HepG2 (cell line): ENCODE results near the gene ROM1. TPM values are rescaled to one million over a fixed set of nuclear protein-coding genes. Genes with fewer than 3 reads are reported as not detected.

ENCODE experiments used
- FOXC1 ChIP-seq: sonication (generic); formaldehyde crosslinking; IDR thresholded peaks from 2 replicates; pipeline ENCODE4 v1.8.0; 2022; ENCODE audit warnings: mild to moderate bottlenecking, missing genetic modification reagents, borderline replicate concordance
- NR1H2 ChIP-seq: sonication (generic); formaldehyde crosslinking; IDR thresholded peaks from 2 replicates; pipeline ENCODE4 v1.8.1; 2022; ENCODE audit warnings: low read depth, missing genetic modification reagents, borderline replicate concordance
- SOX6 ChIP-seq, 2 experiments: fragments of 450-650 bp in 1 of 2; sonication (generic) in 1 of 2; formaldehyde crosslinking in 1 of 2; IDR thresholded peaks; 2 replicates each; pipeline versions ENCODE4 v1.4.0 to v1.6.1; 2017 to 2020; ENCODE audit warnings: antibody characterized with exemption in 1 of 2, mild to moderate bottlenecking in 1 of 2, missing genetic modification reagents in 1 of 2
- SP1 ChIP-seq, 2 experiments: fragments of 450-650 bp in 1 of 2; sonication (generic) in 1 of 2; formaldehyde crosslinking in 1 of 2; IDR thresholded peaks; 2 replicates each; pipeline versions ENCODE4 v1.4.0 to v1.6.1; 2016 to 2020; ENCODE audit warnings: missing genetic modification reagents in 1 of 2
- polyA plus RNA-seq, 8 experiments: library from polyadenylated mRNA; depleted of rRNA in 3 of 8; stranded (reverse) in 7 of 8; unstranded in 1 of 8; fragments of >200 nt; fragmentation: Illumina TruSeq in 4 of 8; extraction: Trizol in 4 of 8; gene quantifications; 2 replicates each; pipeline versions ENCODE4 v1.2.1 to v1.2.3, GENCODE V29; 2011 to 2016; ENCODE audit warnings: low read depth in 4 of 8, missing spikeins in 1 of 8, mixed read lengths in 1 of 8; ENCODE audit not compliant: insufficient read depth in 1 of 8
- total RNA-seq, 5 experiments: library from RNA; depleted of rRNA; stranded (reverse); fragments of >200 nt; fragmentation: Illumina TruSeq; extraction: Trizol; gene quantifications; 2 replicates each; pipeline ENCODE4 v1.2.3, GENCODE V29; 2016; ENCODE audit warnings: low read depth in 1 of 5
- TF ChIP-seq, protein P1 (sequence below): sonication (generic); formaldehyde crosslinking; IDR thresholded peaks from 2 replicates; pipeline ENCODE4; 2020; ENCODE audit warnings: missing genetic modification reagents, mild to moderate bottlenecking, borderline replicate concordance
- TF ChIP-seq, protein P2 (sequence below): IDR thresholded peaks from 2 replicates; pipeline ENCODE4 v1.4.0; 2020; ENCODE audit warnings: mild to moderate bottlenecking, missing genetic modification reagents
- TF ChIP-seq, protein P3 (sequence below): sonication (generic); IDR thresholded peaks from 2 replicates; pipeline ENCODE4 v1.6.1; 2016; ENCODE audit warnings: low read depth, borderline replicate concordance
- TF ChIP-seq, protein P4 (sequence below): IDR thresholded peaks from 2 replicates; pipeline ENCODE4 v1.6.1; 2016; ENCODE audit warnings: missing compliant biosample characterization, missing genetic modification reagents, borderline replicate concordance
- TF ChIP-seq, protein P5 (sequence below): sonication (generic); formaldehyde crosslinking; IDR thresholded peaks from 2 replicates; pipeline ENCODE4 v1.4.0; 2020; ENCODE audit warnings: missing genetic modification reagents

Gene ROM1
- total and polyA plus RNA-seq, 2 of the 13 experiments (the other 11 are each of a cell fraction or from before 2014, with no cell fraction given): 1.2 to 2.4 TPM

DNA sequence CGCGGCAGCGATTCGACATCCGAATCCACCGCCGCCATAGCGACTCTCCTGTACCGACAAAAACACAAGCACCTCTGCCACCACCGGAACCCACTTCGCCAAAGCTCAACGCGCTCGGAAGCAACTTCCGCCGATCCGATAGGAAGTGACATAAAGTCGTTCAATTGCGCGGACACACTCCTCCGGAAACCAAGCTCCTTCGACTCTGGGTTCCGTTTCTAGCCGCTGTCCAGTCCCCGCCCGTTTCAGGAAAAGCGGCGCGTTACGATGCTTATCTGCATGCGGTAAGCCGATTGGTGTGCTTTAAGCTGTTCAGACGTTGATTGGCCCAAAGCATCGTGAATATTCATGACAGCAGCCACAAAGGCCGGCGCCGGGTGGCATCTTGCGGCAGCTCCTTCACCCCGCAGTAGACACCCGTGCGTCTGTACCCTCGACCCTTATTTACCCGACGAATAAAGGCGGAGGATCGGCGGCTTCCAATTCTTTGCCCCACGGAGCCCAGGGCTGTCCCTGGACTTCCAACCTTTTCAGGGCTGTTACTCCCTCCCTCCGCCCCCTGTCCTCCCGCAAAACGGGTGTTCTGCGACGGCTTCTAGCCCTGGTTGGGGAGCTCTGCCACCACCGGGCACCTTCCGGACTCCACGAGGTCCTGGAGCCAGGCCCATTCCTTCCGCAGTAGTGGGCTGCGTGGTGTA, 21.5 kb upstream of the ROM1 start, which contains the start of gene TUT1 (continued):
- TF ChIP-seq, protein P1, sequence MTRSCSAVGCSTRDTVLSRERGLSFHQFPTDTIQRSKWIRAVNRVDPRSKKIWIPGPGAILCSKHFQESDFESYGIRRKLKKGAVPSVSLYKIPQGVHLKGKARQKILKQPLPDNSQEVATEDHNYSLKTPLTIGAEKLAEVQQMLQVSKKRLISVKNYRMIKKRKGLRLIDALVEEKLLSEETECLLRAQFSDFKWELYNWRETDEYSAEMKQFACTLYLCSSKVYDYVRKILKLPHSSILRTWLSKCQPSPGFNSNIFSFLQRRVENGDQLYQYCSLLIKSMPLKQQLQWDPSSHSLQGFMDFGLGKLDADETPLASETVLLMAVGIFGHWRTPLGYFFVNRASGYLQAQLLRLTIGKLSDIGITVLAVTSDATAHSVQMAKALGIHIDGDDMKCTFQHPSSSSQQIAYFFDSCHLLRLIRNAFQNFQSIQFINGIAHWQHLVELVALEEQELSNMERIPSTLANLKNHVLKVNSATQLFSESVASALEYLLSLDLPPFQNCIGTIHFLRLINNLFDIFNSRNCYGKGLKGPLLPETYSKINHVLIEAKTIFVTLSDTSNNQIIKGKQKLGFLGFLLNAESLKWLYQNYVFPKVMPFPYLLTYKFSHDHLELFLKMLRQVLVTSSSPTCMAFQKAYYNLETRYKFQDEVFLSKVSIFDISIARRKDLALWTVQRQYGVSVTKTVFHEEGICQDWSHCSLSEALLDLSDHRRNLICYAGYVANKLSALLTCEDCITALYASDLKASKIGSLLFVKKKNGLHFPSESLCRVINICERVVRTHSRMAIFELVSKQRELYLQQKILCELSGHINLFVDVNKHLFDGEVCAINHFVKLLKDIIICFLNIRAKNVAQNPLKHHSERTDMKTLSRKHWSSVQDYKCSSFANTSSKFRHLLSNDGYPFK (CRISPR knock-in tag): peak; percentile 87
- TF ChIP-seq, protein P2, sequence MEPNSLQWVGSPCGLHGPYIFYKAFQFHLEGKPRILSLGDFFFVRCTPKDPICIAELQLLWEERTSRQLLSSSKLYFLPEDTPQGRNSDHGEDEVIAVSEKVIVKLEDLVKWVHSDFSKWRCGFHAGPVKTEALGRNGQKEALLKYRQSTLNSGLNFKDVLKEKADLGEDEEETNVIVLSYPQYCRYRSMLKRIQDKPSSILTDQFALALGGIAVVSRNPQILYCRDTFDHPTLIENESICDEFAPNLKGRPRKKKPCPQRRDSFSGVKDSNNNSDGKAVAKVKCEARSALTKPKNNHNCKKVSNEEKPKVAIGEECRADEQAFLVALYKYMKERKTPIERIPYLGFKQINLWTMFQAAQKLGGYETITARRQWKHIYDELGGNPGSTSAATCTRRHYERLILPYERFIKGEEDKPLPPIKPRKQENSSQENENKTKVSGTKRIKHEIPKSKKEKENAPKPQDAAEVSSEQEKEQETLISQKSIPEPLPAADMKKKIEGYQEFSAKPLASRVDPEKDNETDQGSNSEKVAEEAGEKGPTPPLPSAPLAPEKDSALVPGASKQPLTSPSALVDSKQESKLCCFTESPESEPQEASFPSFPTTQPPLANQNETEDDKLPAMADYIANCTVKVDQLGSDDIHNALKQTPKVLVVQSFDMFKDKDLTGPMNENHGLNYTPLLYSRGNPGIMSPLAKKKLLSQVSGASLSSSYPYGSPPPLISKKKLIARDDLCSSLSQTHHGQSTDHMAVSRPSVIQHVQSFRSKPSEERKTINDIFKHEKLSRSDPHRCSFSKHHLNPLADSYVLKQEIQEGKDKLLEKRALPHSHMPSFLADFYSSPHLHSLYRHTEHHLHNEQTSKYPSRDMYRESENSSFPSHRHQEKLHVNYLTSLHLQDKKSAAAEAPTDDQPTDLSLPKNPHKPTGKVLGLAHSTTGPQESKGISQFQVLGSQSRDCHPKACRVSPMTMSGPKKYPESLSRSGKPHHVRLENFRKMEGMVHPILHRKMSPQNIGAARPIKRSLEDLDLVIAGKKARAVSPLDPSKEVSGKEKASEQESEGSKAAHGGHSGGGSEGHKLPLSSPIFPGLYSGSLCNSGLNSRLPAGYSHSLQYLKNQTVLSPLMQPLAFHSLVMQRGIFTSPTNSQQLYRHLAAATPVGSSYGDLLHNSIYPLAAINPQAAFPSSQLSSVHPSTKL (CRISPR knock-in tag): peak; percentile 68; the same call in 1 of the 2 replicates
- TF ChIP-seq, protein P3, sequence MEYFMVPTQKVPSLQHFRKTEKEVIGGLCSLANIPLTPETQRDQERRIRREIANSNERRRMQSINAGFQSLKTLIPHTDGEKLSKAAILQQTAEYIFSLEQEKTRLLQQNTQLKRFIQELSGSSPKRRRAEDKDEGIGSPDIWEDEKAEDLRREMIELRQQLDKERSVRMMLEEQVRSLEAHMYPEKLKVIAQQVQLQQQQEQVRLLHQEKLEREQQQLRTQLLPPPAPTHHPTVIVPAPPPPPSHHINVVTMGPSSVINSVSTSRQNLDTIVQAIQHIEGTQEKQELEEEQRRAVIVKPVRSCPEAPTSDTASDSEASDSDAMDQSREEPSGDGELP: peak; percentile 43; the same call in 1 of the 2 replicates
- TF ChIP-seq, protein P4, sequence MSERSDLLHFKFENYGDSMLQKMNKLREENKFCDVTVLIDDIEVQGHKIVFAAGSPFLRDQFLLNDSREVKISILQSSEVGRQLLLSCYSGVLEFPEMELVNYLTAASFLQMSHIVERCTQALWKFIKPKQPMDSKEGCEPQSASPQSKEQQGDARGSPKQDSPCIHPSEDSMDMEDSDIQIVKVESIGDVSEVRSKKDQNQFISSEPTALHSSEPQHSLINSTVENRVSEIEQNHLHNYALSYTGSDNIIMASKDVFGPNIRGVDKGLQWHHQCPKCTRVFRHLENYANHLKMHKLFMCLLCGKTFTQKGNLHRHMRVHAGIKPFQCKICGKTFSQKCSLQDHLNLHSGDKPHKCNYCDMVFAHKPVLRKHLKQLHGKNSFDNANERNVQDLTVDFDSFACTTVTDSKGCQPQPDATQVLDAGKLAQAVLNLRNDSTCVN: peak; percentile 53; the same call in 1 of the 2 replicates
- TF ChIP-seq, protein P5, sequence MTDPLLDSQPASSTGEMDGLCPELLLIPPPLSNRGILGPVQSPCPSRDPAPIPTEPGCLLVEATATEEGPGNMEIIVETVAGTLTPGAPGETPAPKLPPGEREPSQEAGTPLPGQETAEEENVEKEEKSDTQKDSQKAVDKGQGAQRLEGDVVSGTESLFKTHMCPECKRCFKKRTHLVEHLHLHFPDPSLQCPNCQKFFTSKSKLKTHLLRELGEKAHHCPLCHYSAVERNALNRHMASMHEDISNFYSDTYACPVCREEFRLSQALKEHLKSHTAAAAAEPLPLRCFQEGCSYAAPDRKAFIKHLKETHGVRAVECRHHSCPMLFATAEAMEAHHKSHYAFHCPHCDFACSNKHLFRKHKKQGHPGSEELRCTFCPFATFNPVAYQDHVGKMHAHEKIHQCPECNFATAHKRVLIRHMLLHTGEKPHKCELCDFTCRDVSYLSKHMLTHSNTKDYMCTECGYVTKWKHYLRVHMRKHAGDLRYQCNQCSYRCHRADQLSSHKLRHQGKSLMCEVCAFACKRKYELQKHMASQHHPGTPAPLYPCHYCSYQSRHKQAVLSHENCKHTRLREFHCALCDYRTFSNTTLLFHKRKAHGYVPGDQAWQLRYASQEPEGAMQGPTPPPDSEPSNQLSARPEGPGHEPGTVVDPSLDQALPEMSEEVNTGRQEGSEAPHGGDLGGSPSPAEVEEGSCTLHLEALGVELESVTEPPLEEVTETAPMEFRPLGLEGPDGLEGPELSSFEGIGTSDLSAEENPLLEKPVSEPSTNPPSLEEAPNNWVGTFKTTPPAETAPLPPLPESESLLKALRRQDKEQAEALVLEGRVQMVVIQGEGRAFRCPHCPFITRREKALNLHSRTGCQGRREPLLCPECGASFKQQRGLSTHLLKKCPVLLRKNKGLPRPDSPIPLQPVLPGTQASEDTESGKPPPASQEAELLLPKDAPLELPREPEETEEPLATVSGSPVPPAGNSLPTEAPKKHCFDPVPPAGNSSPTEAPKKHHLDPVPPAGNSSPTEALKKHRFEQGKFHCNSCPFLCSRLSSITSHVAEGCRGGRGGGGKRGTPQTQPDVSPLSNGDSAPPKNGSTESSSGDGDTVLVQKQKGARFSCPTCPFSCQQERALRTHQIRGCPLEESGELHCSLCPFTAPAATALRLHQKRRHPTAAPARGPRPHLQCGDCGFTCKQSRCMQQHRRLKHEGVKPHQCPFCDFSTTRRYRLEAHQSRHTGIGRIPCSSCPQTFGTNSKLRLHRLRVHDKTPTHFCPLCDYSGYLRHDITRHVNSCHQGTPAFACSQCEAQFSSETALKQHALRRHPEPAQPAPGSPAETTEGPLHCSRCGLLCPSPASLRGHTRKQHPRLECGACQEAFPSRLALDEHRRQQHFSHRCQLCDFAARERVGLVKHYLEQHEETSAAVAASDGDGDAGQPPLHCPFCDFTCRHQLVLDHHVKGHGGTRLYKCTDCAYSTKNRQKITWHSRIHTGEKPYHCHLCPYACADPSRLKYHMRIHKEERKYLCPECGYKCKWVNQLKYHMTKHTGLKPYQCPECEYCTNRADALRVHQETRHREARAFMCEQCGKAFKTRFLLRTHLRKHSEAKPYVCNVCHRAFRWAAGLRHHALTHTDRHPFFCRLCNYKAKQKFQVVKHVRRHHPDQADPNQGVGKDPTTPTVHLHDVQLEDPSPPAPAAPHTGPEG: peak; percentile 88
- TF ChIP-seq FOXC1 (CRISPR knock-in tag) (0 out of 2 replicates have a peak, but pooled peaks have one; percentile 77), NR1H2 (CRISPR knock-in tag) (no peak), SOX6 (IDR thresholded peaks at IDR 0.05) (no peak), SOX6 (CRISPR knock-in tag; IDR thresholded peaks at IDR 0.05) (peak; percentile 79), SP1 (IDR thresholded peaks at IDR 0.05) (no peak), SP1 (CRISPR knock-in tag; IDR thresholded peaks at IDR 0.05) (peak; percentile 91)
